ENCODE measurements around the gene TNRC6B.

Gene TNRC6B

DNA sequence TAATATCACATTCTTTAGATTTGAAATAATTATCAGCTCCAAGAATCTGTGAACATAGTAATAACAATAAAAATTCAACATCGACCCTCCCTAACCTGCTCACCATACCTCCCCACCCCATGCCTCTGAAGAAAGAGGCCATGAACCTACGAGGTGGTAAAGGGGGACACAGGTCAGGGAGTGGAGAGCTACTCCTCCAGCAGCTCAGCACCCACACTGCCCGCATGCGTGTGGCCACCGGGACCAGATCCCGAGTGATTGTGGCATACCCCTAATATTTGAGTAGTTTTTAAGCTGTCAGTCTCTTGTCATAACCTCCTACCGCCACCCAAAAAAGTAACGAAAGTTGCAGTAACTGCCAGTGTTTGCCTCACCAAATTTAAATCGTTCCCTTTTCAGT, 151.7 kb downstream of the TNRC6B start:
- no peak overlapping the region for H3K4me3 Mint-ChIP-seq
- no peaks in the 10 kb centered on the region for H3K27me3 Mint-ChIP-seq (ENCODE audit: low read depth)
- H3K36me3 Mint-ChIP-seq (ENCODE audit: low read depth), result peaks cover 61% of the 10 kb centered on the region
- H3K27ac Mint-ChIP-seq, result no peak overlapping the region
- TF ChIP-seq, protein P1, sequence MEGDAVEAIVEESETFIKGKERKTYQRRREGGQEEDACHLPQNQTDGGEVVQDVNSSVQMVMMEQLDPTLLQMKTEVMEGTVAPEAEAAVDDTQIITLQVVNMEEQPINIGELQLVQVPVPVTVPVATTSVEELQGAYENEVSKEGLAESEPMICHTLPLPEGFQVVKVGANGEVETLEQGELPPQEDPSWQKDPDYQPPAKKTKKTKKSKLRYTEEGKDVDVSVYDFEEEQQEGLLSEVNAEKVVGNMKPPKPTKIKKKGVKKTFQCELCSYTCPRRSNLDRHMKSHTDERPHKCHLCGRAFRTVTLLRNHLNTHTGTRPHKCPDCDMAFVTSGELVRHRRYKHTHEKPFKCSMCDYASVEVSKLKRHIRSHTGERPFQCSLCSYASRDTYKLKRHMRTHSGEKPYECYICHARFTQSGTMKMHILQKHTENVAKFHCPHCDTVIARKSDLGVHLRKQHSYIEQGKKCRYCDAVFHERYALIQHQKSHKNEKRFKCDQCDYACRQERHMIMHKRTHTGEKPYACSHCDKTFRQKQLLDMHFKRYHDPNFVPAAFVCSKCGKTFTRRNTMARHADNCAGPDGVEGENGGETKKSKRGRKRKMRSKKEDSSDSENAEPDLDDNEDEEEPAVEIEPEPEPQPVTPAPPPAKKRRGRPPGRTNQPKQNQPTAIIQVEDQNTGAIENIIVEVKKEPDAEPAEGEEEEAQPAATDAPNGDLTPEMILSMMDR (IDR thresholded peaks at IDR 0.05; ENCODE audit: unreplicated experiment in 3 of 3), result no peak
- H3K9me3 Mint-ChIP-seq, result no peaks in the 10 kb centered on the region
- peaks cover 6% of the 10 kb centered on the region for H3K4me1 Mint-ChIP-seq

DNA sequence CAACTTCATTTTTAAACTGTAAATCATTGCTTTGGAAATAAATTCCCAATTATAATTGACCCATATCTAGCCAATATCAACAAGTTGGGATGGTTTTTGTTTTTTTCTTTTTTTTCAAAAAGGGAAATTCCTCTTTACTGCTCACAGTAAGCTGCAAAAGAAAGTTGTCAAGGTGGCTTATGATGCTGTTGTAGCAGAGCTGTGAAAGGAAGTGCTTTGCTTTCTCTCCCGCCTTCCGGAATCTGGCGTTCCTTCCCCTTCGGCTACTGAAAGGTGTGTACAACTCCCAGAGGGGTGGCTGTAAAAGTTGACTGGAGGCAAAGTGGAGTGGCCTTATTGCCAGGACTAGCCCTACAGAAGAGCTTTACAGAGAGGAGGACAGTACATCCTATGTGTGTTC, 152.4 kb downstream of the TNRC6B start:
- no peaks in the 10 kb centered on the region for H3K27me3 Mint-ChIP-seq (ENCODE audit: low read depth)
- no peak overlapping the region for H3K4me3 Mint-ChIP-seq
- TF ChIP-seq, protein P1 (IDR thresholded peaks at IDR 0.05; ENCODE audit: unreplicated experiment in 3 of 3), result no peak
- H3K4me1 Mint-ChIP-seq, result peaks cover 6% of the 10 kb centered on the region
- no peaks in the 10 kb centered on the region for H3K9me3 Mint-ChIP-seq
- peaks cover 60% of the 10 kb centered on the region for H3K36me3 Mint-ChIP-seq (ENCODE audit: low read depth)
- no peak overlapping the region for H3K27ac Mint-ChIP-seq

DNA sequence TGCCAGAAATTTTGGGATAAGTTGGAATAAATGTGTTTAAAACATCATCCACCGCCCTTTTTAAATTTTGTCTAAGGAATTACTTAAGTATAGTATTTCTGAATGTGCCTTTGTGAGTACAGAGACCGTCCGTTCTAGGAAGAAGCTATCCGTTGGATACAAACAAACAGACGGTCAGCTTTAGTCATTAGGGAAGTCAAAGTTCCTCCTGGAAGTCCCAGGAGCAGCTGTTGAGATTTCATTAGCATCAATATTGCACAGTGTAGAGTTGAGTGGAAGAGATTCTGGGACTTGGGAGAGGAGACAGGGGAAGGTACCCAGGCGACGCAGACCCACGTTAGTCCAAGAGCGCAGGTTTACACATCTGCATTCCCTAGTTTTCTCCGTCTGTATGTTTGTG, 152.9 kb downstream of the TNRC6B start:
- peaks cover 6% of the 10 kb centered on the region for H3K4me1 Mint-ChIP-seq
- H3K27ac Mint-ChIP-seq, result no peak overlapping the region
- H3K4me3 Mint-ChIP-seq, result no peak overlapping the region
- peaks cover 54% of the 10 kb centered on the region for H3K36me3 Mint-ChIP-seq (ENCODE audit: low read depth)
- H3K9me3 Mint-ChIP-seq, result no peaks in the 10 kb centered on the region
- no peaks in the 10 kb centered on the region for H3K27me3 Mint-ChIP-seq (ENCODE audit: low read depth)
- TF ChIP-seq, protein P1 (IDR thresholded peaks at IDR 0.05; ENCODE audit: unreplicated experiment in 3 of 3), result no peak

DNA sequence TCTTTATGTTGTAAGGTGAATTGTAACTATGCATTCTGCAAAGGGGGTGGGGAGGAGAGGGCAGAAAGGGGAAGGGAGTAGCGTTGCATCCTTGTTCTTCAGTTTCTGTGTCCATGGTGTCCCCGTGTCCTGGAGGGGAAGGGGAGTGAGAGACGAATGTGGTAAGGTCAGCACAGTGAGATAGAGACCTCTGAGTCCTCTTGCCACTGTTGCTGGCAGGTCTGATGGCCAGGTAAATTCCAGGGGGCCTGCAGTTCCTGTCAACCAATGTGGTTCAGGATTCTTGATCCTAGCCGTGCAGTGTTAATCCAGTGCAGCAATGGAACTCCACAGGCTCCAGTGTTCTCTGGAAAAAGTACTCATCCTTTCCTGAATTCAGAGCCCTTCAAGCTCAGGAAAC, 154.0 kb downstream of the TNRC6B start:
- Mint-ChIP-seq H3K4me1 (peaks cover 6% of the 10 kb centered on the region), H3K27me3 (ENCODE audit: low read depth) (no peaks in the 10 kb centered on the region), H3K9me3 (no peaks in the 10 kb centered on the region), H3K27ac (no peak overlapping the region), H3K36me3 (ENCODE audit: low read depth) (peaks cover 51% of the 10 kb centered on the region), H3K4me3 (no peak overlapping the region)
- TF ChIP-seq, protein P1 (IDR thresholded peaks at IDR 0.05; ENCODE audit: unreplicated experiment in 3 of 3), result no peak

DNA sequence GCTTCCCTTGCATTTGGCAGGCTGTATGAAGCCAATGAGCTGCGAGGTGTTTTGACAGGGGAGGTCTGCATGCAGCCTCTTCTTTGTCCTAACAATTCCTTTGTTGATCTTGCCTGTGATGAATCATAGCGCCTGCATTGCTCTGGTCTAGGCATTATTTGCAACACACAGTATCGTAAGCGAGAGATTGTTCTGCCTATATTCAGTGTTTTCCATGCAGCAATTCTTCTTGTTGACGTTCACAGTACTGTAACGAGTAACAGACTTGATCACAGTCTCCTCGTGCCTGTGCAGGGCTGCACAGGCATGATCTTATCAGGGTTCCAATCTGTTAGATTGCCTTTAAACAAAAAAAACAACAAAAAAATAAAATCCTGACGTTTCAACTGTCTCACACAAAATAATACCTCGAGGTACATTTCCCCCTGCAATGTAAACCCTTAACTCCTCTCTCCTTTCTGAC, 154.6 kb downstream of the TNRC6B start:
- Mint-ChIP-seq H3K27ac (peak overlapping the region in 1 of 3 experiments; percentile 64), H3K4me3 (no peak overlapping the region), H3K36me3 (ENCODE audit: low read depth) (peaks cover 45% of the 10 kb centered on the region), H3K9me3 (no peaks in the 10 kb centered on the region), H3K4me1 (peaks cover 6% of the 10 kb centered on the region), H3K27me3 (ENCODE audit: low read depth) (no peaks in the 10 kb centered on the region)
- TF ChIP-seq, protein P1 (IDR thresholded peaks at IDR 0.05; ENCODE audit: unreplicated experiment in 3 of 3), result no peak

DNA sequence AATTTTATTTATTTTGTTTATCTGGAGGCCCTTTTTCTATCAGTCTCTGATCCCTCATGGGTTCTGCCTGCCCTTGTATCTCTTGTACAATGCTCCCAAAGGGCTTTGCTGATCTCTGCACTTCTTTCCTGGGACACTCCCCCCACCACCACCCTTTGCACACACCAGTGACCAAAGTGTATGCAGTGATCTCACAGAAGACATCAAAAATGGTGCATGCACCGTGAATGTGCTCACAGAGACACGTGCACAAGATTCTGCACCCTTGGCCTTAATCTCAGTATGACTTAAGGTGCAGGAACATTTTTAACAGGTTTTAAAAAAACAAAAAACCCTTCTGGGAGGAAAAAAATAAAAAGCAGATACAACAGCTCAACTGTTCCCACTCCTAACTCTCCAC, 156.3 kb downstream of the TNRC6B start:
- TF ChIP-seq, protein P1 (IDR thresholded peaks at IDR 0.05; ENCODE audit: unreplicated experiment in 3 of 3), result no peak
- H3K9me3 Mint-ChIP-seq, result no peaks in the 10 kb centered on the region
- peaks cover 39% of the 10 kb centered on the region for H3K36me3 Mint-ChIP-seq (ENCODE audit: low read depth)
- peaks cover 13% of the 10 kb centered on the region for H3K4me1 Mint-ChIP-seq
- no peaks in the 10 kb centered on the region for H3K27me3 Mint-ChIP-seq (ENCODE audit: low read depth)
- no peak overlapping the region for H3K4me3 Mint-ChIP-seq
- no peak overlapping the region for H3K27ac Mint-ChIP-seq

Data from nephron (organoid).